GM20000 (cell line): Measurements from ENCODE around the gene ZNF70.
A peak's percentile ranks its signal among the peaks of the same experiment; 100 is the strongest.

Source experiments
- DNase-seq: peaks from one replicate; pipeline ENCODE4 v3.0.0; 2012; ENCODE audit warnings: low spot score
- CTCF ChIP-seq: IDR thresholded peaks from 2 replicates; pipeline ENCODE4 v1.5.1; 2012; ENCODE audit warnings: mild to moderate bottlenecking, control low read depth; ENCODE audit errors: extremely low read depth, missing control alignments

The ZNF70 gene

GRCh38 chr22:23779083-23779482 lies 28.2 kb upstream of the ZNF70 start:
- DNase-seq = no peak
- no peak for TF ChIP-seq CTCF

- TF ChIP-seq CTCF = no peak
- DNase-seq = peak; percentile 19
Measured at GRCh38 chr22:23778577-23778900, 27.6 kb upstream of the ZNF70 start.

- no peak for TF ChIP-seq CTCF
- no peak for DNase-seq
Measured at GRCh38 chr22:23777776-23778576, 27.1 kb upstream of the ZNF70 start.

- no peak for TF ChIP-seq CTCF
- no peak for DNase-seq
Measured at GRCh38 chr22:23775779-23776375, 25.0 kb upstream of the ZNF70 start.

- no peak for TF ChIP-seq CTCF
- DNase-seq = no peak
Measured at GRCh38 chr22:23774922-23775436, 24.1 kb upstream of the ZNF70 start.

GRCh38 chr22:23774114-23774921 lies 23.4 kb upstream of the ZNF70 start:
- DNase-seq = no peak
- TF ChIP-seq CTCF = no peak

GRCh38 chr22:23773483-23774113 lies 22.7 kb upstream of the ZNF70 start:
- TF ChIP-seq CTCF = no peak
- DNase-seq = no peak
